Ectodermal cell (in vitro differentiated cells): ENCODE data around the gene UCP3.

Source experiments
- H3K27ac ChIP-seq: 2 replicates; pipeline ENCODE4 v1.7.0; 2013; ENCODE audit warnings: mild to moderate bottlenecking, low read depth, low read length; ENCODE audit not compliant: insufficient read depth, poor library complexity, severe bottlenecking
- H3K27me3 ChIP-seq: 2 replicates; pipeline ENCODE4 v1.7.0; 2013; ENCODE audit warnings: mild to moderate bottlenecking, low read length; ENCODE audit not compliant: insufficient read depth, control insufficient read depth, poor library complexity, severe bottlenecking
- H3K36me3 ChIP-seq: one replicate; pipeline ENCODE4 v1.7.0; 2013; ENCODE audit warnings: low read length; ENCODE audit not compliant: control insufficient read depth, insufficient read depth
- H3K4me1 ChIP-seq: one replicate; pipeline ENCODE4 v1.7.0; 2013; ENCODE audit warnings: low read length; ENCODE audit not compliant: control insufficient read depth, insufficient read depth
- H3K4me3 ChIP-seq: 2 replicates; pipeline ENCODE4 v1.7.0; 2013; ENCODE audit warnings: low read depth, low read length, control low read depth; ENCODE audit not compliant: insufficient read depth
- H3K9me3 ChIP-seq: 2 replicates; pipeline ENCODE4 v1.7.0; 2013; ENCODE audit warnings: mild to moderate bottlenecking, low read length, moderate library complexity; ENCODE audit not compliant: control insufficient read depth
- WGBS, 2 experiments: methylation state at CpG; one replicate each; pipeline ENCODE4 v1.1.7; 2013; ENCODE audit warnings: missing lambda C conversion rate in 2 of 2; 5-methylcytosine and 5-hydroxymethylcytosine counted together

Gene UCP3

GRCh38 chr11:74009230-74009547, 304 bp upstream of the UCP3 start:
- H3K9me3 ChIP-seq, result no peaks in the 10 kb centered on the region
- H3K4me3 ChIP-seq, result no peak overlapping the region
- 91 to 93% methylated on average over 2 to 3 of the region's 3 CpGs for WGBS, 2 experiments
- no peaks in the 10 kb centered on the region for H3K4me1 ChIP-seq
- H3K27ac ChIP-seq, result no peak overlapping the region
- H3K27me3 ChIP-seq, result no peaks in the 10 kb centered on the region
- H3K36me3 ChIP-seq, result no peaks in the 10 kb centered on the region

- Histone ChIP-seq H3K9me3 (no peaks in the 10 kb centered on the region), H3K36me3 (no peaks in the 10 kb centered on the region), H3K27ac (no peak overlapping the region), H3K4me3 (no peak overlapping the region), H3K27me3 (no peaks in the 10 kb centered on the region), H3K4me1 (no peaks in the 10 kb centered on the region)
- 95% methylated on average over 6 of the region's 6 CpGs for WGBS, 2 experiments
Observed at GRCh38 chr11:74007691-74008372, 1.1 kb downstream of the UCP3 start.

GRCh38 chr11:74006743-74007304, 2.1 kb downstream of the UCP3 start:
- H3K27me3 ChIP-seq, result no peaks in the 10 kb centered on the region
- no peak overlapping the region for H3K4me3 ChIP-seq
- no peak overlapping the region for H3K27ac ChIP-seq
- H3K9me3 ChIP-seq, result no peaks in the 10 kb centered on the region
- H3K36me3 ChIP-seq, result no peaks in the 10 kb centered on the region
- H3K4me1 ChIP-seq, result no peaks in the 10 kb centered on the region
- 90 to 92% methylated on average over 7 of the region's 7 CpGs for WGBS, 2 experiments

- H3K36me3 ChIP-seq, result no peaks in the 10 kb centered on the region
- no peaks in the 10 kb centered on the region for H3K9me3 ChIP-seq
- H3K4me1 ChIP-seq, result peaks cover under 1% of the 10 kb centered on the region
- 93% methylated on average over 29 of the region's 29 CpGs for WGBS, 2 experiments
- H3K4me3 ChIP-seq, result no peak overlapping the region
- H3K27ac ChIP-seq, result no peak overlapping the region
- H3K27me3 ChIP-seq, result no peaks in the 10 kb centered on the region
Observed at GRCh38 chr11:74005721-74006517, 3.0 kb downstream of the UCP3 start.

- peaks cover 5% of the 10 kb centered on the region for H3K4me1 ChIP-seq
- no peak overlapping the region for H3K27ac ChIP-seq
- no peak overlapping the region for H3K4me3 ChIP-seq
- no peaks in the 10 kb centered on the region for H3K9me3 ChIP-seq
- H3K27me3 ChIP-seq, result no peaks in the 10 kb centered on the region
- 86 to 88% methylated on average over 11 of the region's 11 CpGs for WGBS, 2 experiments
- H3K36me3 ChIP-seq, result no peaks in the 10 kb centered on the region
Observed at GRCh38 chr11:74004759-74005615, 3.9 kb downstream of the UCP3 start.

GRCh38 chr11:74004046-74004695, 4.7 kb downstream of the UCP3 start:
- WGBS, 2 experiments, result 89 to 96% methylated on average over 6 of the region's 6 CpGs
- Histone ChIP-seq H3K36me3 (no peaks in the 10 kb centered on the region), H3K27ac (no peak overlapping the region), H3K4me1 (peaks cover 5% of the 10 kb centered on the region), H3K9me3 (no peaks in the 10 kb centered on the region), H3K27me3 (no peaks in the 10 kb centered on the region), H3K4me3 (no peak overlapping the region)

GRCh38 chr11:74002832-74003231, 6.1 kb downstream of the UCP3 start:
- WGBS, 2 experiments, result 94 to 97% methylated on average over 4 of the region's 4 CpGs
- no peaks in the 10 kb centered on the region for H3K27me3 ChIP-seq
- H3K9me3 ChIP-seq, result no peaks in the 10 kb centered on the region
- no peak overlapping the region for H3K27ac ChIP-seq
- H3K4me3 ChIP-seq, result no peak overlapping the region
- no peaks in the 10 kb centered on the region for H3K36me3 ChIP-seq
- H3K4me1 ChIP-seq, result peaks cover 5% of the 10 kb centered on the region

- 83 to 85% methylated on average over 7 of the region's 7 CpGs for WGBS, 2 experiments
- Histone ChIP-seq H3K36me3 (no peaks in the 10 kb centered on the region), H3K4me3 (no peak overlapping the region), H3K27ac (no peak overlapping the region), H3K9me3 (no peaks in the 10 kb centered on the region), H3K27me3 (no peaks in the 10 kb centered on the region), H3K4me1 (peaks cover 5% of the 10 kb centered on the region)
Observed at GRCh38 chr11:74001822-74002286, 7.0 kb downstream of the UCP3 start.

- peaks cover 5% of the 10 kb centered on the region for H3K4me1 ChIP-seq
- no peaks in the 10 kb centered on the region for H3K9me3 ChIP-seq
- H3K27me3 ChIP-seq, result no peaks in the 10 kb centered on the region
- H3K4me3 ChIP-seq, result no peak overlapping the region
- H3K27ac ChIP-seq, result no peak overlapping the region
- no peaks in the 10 kb centered on the region for H3K36me3 ChIP-seq
- 84 to 86% methylated on average over 11 to 14 of the region's 14 CpGs for WGBS, 2 experiments
Observed at GRCh38 chr11:74000307-74001133, 8.4 kb downstream of the UCP3 start.
